Liver (tissue), 9 donors: ENCODE results near the gene TEC. TPM values are rescaled to one million over a fixed set of nuclear protein-coding genes. Genes with fewer than 3 reads are reported as not detected.

Experiments
- DNase-seq: peaks from one replicate; pipeline ENCODE4 v3.0.0-alpha.2; 2017; ENCODE audit warnings: low spot score
- H3K27ac ChIP-seq, 2 donors: one replicate each; pipeline ENCODE4 v1.7.0; 2013; ENCODE audit warnings: inconsistent platforms in 2 of 2, low read length in 2 of 2, control low read depth in 1 of 2, low read depth in 1 of 2, mild to moderate bottlenecking in 1 of 2
- H3K27me3 ChIP-seq, 4 donors: one replicate each; pipeline versions ENCODE4 v1.6.1 to v1.7.0; 2013; ENCODE audit warnings: low read length in 3 of 4, inconsistent platforms in 1 of 4, mild to moderate bottlenecking in 1 of 4, moderate library complexity in 1 of 4; ENCODE audit not compliant: control insufficient read depth in 4 of 4, insufficient read depth in 4 of 4
- H3K36me3 ChIP-seq, 4 donors: one replicate each; pipeline versions ENCODE4 v1.6.1 to v1.7.0; 2013; ENCODE audit warnings: low read length in 3 of 4, mild to moderate bottlenecking in 3 of 4, low read depth in 1 of 4, moderate library complexity in 1 of 4; ENCODE audit not compliant: control insufficient read depth in 4 of 4, insufficient read depth in 3 of 4
- H3K4me1 ChIP-seq, 4 donors: one replicate each; pipeline versions ENCODE4 v1.6.1 to v1.7.0; 2013; ENCODE audit warnings: low read length in 3 of 4, mild to moderate bottlenecking in 3 of 4, moderate library complexity in 1 of 4; ENCODE audit not compliant: control insufficient read depth in 4 of 4, insufficient read depth in 4 of 4
- H3K4me3 ChIP-seq, 3 donors: one replicate each; pipeline versions ENCODE4 v1.6.1 to v1.7.0; 2013; ENCODE audit warnings: low read length in 3 of 3, control low read depth in 1 of 3, low read depth in 1 of 3, mild to moderate bottlenecking in 1 of 3
- H3K9ac ChIP-seq, 2 donors: one replicate each; pipeline ENCODE4 v1.7.0; 2013; ENCODE audit warnings: low read length in 2 of 2, mild to moderate bottlenecking in 2 of 2, moderate library complexity in 2 of 2, control low read depth in 1 of 2, low read depth in 1 of 2
- H3K9me3 ChIP-seq, 4 donors: one replicate each; pipeline versions ENCODE4 v1.6.1 to v1.7.0; 2013; ENCODE audit warnings: low read length in 3 of 4; ENCODE audit not compliant: control insufficient read depth in 4 of 4
- FOXA1 ChIP-seq: IDR thresholded peaks from 2 replicates; pipeline ENCODE4 v1.6.1; 2016; ENCODE audit warnings: antibody characterized with exemption
- FOXA2 ChIP-seq: IDR thresholded peaks from 2 replicates; pipeline ENCODE4 v1.6.1; 2016; ENCODE audit warnings: antibody characterized with exemption
- GABPA ChIP-seq, 2 donors: IDR thresholded peaks in 1 of 2; conservative IDR thresholded peaks in 1 of 2; 2 replicates each; pipeline ENCODE4 v1.6.1; 2016; ENCODE audit warnings: antibody characterized with exemption in 2 of 2, mild to moderate bottlenecking in 1 of 2, moderate library complexity in 1 of 2
- HNF4A ChIP-seq, 2 donors: conservative IDR thresholded peaks; 2 replicates each; pipeline ENCODE4 v1.6.1; 2016; ENCODE audit warnings: antibody characterized with exemption in 2 of 2, mild to moderate bottlenecking in 2 of 2
- JUND ChIP-seq, 2 donors: IDR thresholded peaks; 2 replicates each; pipeline ENCODE4 v1.6.1; 2016; ENCODE audit warnings: antibody characterized with exemption in 2 of 2
- RAD21 ChIP-seq, 2 donors: IDR thresholded peaks; 2 replicates each; pipeline ENCODE4 v1.6.1; 2016; ENCODE audit warnings: antibody characterized with exemption in 2 of 2, mild to moderate bottlenecking in 2 of 2
- RXRA ChIP-seq, 2 donors: IDR thresholded peaks; 2 replicates each; pipeline ENCODE4 v1.6.1; 2017 to 2018; ENCODE audit warnings: antibody characterized with exemption in 2 of 2, mild to moderate bottlenecking in 1 of 2
- SP1 ChIP-seq: IDR thresholded peaks from 2 replicates; pipeline ENCODE4 v1.6.1; 2018; ENCODE audit warnings: antibody characterized with exemption, mild to moderate bottlenecking
- TAF1 ChIP-seq: conservative IDR thresholded peaks from 2 replicates; pipeline ENCODE4 v1.6.1; 2016; ENCODE audit warnings: antibody characterized with exemption, mild to moderate bottlenecking
- YY1 ChIP-seq: IDR thresholded peaks from 2 replicates; pipeline ENCODE4 v1.6.1; 2016; ENCODE audit warnings: antibody characterized with exemption, mild to moderate bottlenecking
- WGBS: extraction: QIAGEN DNeasy Blood & Tissue Kit; methylation state at CpG from one replicate; pipeline ENCODE4 v1.1.7; 2013; 5-methylcytosine and 5-hydroxymethylcytosine counted together
- polyA plus RNA-seq, 2 donors: library from polyadenylated mRNA; stranded (reverse) in 1 of 2; unstranded in 1 of 2; fragments of 200-250 nt in 1 of 2; fragments of >200 nt in 1 of 2; fragmentation: Nextera tagmentation in 1 of 2; extraction: Ambion mirVana in 1 of 2; gene quantifications; one replicate each; pipeline versions ENCODE4 v1.2.1 to v1.2.3, GENCODE V29; 2013 to 2015
- total RNA-seq, 2 donors: library from RNA; depleted of rRNA; stranded (reverse); fragments of >200 nt; gene quantifications; one replicate each; pipeline ENCODE4 v1.2.3, GENCODE V29; 2014
- TF ChIP-seq, protein P1 (sequence below): IDR thresholded peaks from 2 replicates; pipeline ENCODE4 v1.6.1; 2016; ENCODE audit warnings: antibody characterized with exemption
- TF ChIP-seq, protein P2 (sequence below): IDR thresholded peaks from 2 replicates; pipeline ENCODE4 v1.6.1; 2016; ENCODE audit warnings: antibody characterized with exemption, mild to moderate bottlenecking
- TF ChIP-seq, protein P3 (sequence below): IDR thresholded peaks from 2 replicates; pipeline ENCODE4 v1.6.1; 2016; ENCODE audit warnings: antibody characterized with exemption
- TF ChIP-seq, protein P4 (sequence below): fragments of 150-350 bp; IDR thresholded peaks from 2 replicates; pipeline ENCODE4 v1.5.1; 2017; ENCODE audit warnings: improper control_type of control experiment, low read depth, low read length; ENCODE audit not compliant: missing input control
- TF ChIP-seq, protein P5 (sequence below): IDR thresholded peaks from 2 replicates; pipeline ENCODE4 v1.6.1; 2016; ENCODE audit warnings: antibody characterized with exemption
- donor health status: healthy.
- donor health status: healthy.
- donor health status: healthy.
- donor health status: healthy.
- donor health status: healthy.

Gene TEC
- total and polyA plus RNA-seq, 4 donors = 1.1 to 4.7 (median 2.0) TPM

DNA sequence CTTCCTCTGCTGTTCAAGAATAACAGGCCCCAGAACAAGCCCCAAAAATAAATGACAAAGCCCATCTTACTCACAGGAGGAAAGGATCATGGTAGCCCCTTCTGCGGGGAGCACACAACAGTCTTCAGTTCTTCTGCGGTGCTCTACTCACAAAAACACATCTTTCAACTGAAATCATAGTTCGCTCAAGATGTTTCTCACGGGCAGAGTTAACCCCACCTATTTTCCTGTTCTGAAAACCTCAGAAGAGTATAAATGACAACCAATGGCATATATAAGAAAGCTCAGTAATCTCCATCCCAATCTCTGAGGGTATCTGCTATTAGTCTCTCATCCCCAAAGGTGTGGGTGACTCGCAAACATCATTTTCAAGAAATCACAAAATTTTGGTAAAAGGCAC, 135.6 kb downstream of the TEC start, which contains the start of gene TXK:
Gene TXK (minus strand): TSS at position 170 of the 400 bp plus-strand sequence. CDS start 80 bp downstream, at position 90.
- Histone ChIP-seq H3K27ac (no peak within 1 kb of the TSS), H3K27me3 (no peaks in the 10 kb centered on the region), H3K9me3 (no peaks in the 10 kb centered on the region), H3K9ac (peak within 1 kb of the TSS in 1 of 2 donors; percentile 57), H3K4me3 (no peak within 1 kb of the TSS), H3K36me3 (peaks cover 2 to 25% (median 21%) of the 10 kb centered on the region in 4 donors), H3K4me1 (no peaks in the 10 kb centered on the region)
- TF ChIP-seq GABPA (IDR thresholded peaks at IDR 0.05 in 1 of 2, conservative IDR thresholded peaks at IDR 0.05 in 1 of 2) = no peak
- no peak for TF ChIP-seq YY1
- TF ChIP-seq, protein P1, sequence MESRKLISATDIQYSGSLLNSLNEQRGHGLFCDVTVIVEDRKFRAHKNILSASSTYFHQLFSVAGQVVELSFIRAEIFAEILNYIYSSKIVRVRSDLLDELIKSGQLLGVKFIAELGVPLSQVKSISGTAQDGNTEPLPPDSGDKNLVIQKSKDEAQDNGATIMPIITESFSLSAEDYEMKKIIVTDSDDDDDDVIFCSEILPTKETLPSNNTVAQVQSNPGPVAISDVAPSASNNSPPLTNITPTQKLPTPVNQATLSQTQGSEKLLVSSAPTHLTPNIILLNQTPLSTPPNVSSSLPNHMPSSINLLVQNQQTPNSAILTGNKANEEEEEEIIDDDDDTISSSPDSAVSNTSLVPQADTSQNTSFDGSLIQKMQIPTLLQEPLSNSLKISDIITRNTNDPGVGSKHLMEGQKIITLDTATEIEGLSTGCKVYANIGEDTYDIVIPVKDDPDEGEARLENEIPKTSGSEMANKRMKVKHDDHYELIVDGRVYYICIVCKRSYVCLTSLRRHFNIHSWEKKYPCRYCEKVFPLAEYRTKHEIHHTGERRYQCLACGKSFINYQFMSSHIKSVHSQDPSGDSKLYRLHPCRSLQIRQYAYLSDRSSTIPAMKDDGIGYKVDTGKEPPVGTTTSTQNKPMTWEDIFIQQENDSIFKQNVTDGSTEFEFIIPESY = no peak
- TF ChIP-seq HNF4A (conservative IDR thresholded peaks at IDR 0.05) = no peak
- TF ChIP-seq RXRA (IDR thresholded peaks at IDR 0.05) = no peak
- TF ChIP-seq, protein P2, sequence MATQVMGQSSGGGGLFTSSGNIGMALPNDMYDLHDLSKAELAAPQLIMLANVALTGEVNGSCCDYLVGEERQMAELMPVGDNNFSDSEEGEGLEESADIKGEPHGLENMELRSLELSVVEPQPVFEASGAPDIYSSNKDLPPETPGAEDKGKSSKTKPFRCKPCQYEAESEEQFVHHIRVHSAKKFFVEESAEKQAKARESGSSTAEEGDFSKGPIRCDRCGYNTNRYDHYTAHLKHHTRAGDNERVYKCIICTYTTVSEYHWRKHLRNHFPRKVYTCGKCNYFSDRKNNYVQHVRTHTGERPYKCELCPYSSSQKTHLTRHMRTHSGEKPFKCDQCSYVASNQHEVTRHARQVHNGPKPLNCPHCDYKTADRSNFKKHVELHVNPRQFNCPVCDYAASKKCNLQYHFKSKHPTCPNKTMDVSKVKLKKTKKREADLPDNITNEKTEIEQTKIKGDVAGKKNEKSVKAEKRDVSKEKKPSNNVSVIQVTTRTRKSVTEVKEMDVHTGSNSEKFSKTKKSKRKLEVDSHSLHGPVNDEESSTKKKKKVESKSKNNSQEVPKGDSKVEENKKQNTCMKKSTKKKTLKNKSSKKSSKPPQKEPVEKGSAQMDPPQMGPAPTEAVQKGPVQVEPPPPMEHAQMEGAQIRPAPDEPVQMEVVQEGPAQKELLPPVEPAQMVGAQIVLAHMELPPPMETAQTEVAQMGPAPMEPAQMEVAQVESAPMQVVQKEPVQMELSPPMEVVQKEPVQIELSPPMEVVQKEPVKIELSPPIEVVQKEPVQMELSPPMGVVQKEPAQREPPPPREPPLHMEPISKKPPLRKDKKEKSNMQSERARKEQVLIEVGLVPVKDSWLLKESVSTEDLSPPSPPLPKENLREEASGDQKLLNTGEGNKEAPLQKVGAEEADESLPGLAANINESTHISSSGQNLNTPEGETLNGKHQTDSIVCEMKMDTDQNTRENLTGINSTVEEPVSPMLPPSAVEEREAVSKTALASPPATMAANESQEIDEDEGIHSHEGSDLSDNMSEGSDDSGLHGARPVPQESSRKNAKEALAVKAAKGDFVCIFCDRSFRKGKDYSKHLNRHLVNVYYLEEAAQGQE = no peak
- DNase-seq = no peak
- WGBS = 91% methylated on average over 5 of the region's 5 CpGs

DNA sequence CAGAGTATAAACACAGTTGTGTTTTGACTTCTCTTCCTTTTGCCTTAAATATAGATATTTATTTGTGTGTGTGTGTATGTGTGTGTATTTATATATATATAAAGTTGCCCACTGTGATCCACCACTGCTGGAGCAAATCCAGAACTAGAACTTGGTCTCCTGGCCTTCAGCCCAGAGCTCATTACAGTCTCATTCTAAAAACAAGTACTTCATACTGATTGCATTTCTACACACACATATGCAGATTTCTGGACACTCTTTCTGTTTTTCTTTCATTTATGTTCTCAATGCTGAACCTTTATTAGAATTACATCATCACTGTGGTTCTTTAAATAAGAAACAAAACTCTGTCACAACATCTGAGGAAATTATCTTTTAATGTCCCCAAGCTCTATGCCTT, 136.0 kb downstream of the TEC start:
- no peaks in the 10 kb centered on the region for H3K9me3 ChIP-seq
- H3K4me3 ChIP-seq = no peak overlapping the region
- H3K4me1 ChIP-seq = no peaks in the 10 kb centered on the region
- no peaks in the 10 kb centered on the region for H3K27me3 ChIP-seq
- TF ChIP-seq FOXA1 (no peak), YY1 (no peak), SP1 (no peak), JUND (IDR thresholded peaks at IDR 0.05) (no peak), GABPA (IDR thresholded peaks at IDR 0.05 in 1 of 2, conservative IDR thresholded peaks at IDR 0.05 in 1 of 2) (no peak)
- TF ChIP-seq, protein P3, sequence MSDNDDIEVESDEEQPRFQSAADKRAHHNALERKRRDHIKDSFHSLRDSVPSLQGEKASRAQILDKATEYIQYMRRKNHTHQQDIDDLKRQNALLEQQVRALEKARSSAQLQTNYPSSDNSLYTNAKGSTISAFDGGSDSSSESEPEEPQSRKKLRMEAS = no peak
- H3K36me3 ChIP-seq = peaks cover 2 to 25% (median 18%) of the 10 kb centered on the region in 4 donors
- no peak overlapping the region for H3K27ac ChIP-seq
- peak overlapping the region in 1 of 2 donors; percentile 57 for H3K9ac ChIP-seq
- no peak for DNase-seq

DNA sequence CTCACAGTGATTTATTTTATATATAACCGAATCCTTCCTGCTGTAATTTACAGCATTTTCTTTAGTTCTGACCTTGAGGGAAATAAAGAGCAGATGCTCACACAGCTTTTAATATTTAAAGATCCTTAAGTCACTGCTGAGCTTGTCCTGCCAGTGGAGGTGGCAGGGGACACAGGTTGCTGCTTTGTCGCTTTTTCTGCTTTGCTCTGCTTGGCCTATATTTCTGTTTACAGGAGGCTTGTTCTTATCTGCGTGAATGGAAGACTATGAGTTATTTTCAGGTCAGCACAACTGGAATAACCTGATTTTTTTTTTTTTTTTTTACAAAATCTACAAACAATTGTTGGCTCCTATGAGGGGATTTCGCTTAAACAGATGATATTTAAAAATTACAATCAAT, 137.9 kb downstream of the TEC start:
- peaks cover 0 to 16% (median 6%) of the 10 kb centered on the region in 4 donors for H3K36me3 ChIP-seq
- no peak overlapping the region for H3K9ac ChIP-seq
- 88% methylated on average over 4 of the region's 4 CpGs for WGBS
- H3K9me3 ChIP-seq = no peaks in the 10 kb centered on the region
- no peak overlapping the region for H3K27ac ChIP-seq
- H3K4me3 ChIP-seq = no peak overlapping the region
- peaks cover 0 to 8% (median 4%) of the 10 kb centered on the region in 4 donors for H3K4me1 ChIP-seq
- DNase-seq = no peak
- no peaks in the 10 kb centered on the region for H3K27me3 ChIP-seq
- TF ChIP-seq, protein P4, sequence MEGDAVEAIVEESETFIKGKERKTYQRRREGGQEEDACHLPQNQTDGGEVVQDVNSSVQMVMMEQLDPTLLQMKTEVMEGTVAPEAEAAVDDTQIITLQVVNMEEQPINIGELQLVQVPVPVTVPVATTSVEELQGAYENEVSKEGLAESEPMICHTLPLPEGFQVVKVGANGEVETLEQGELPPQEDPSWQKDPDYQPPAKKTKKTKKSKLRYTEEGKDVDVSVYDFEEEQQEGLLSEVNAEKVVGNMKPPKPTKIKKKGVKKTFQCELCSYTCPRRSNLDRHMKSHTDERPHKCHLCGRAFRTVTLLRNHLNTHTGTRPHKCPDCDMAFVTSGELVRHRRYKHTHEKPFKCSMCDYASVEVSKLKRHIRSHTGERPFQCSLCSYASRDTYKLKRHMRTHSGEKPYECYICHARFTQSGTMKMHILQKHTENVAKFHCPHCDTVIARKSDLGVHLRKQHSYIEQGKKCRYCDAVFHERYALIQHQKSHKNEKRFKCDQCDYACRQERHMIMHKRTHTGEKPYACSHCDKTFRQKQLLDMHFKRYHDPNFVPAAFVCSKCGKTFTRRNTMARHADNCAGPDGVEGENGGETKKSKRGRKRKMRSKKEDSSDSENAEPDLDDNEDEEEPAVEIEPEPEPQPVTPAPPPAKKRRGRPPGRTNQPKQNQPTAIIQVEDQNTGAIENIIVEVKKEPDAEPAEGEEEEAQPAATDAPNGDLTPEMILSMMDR = no peak
- no peak for TF ChIP-seq JUND (IDR thresholded peaks at IDR 0.05)
- TF ChIP-seq, protein P5, sequence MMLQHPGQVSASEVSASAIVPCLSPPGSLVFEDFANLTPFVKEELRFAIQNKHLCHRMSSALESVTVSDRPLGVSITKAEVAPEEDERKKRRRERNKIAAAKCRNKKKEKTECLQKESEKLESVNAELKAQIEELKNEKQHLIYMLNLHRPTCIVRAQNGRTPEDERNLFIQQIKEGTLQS = no peak
- no peak for TF ChIP-seq SP1
- TF ChIP-seq, protein P3 = no peak
- no peak for TF ChIP-seq FOXA2
- TF ChIP-seq, protein P1 = no peak
- TF ChIP-seq FOXA1 = no peak
- TF ChIP-seq GABPA (IDR thresholded peaks at IDR 0.05 in 1 of 2, conservative IDR thresholded peaks at IDR 0.05 in 1 of 2) = no peak
- no peak for TF ChIP-seq TAF1
- no peak for TF ChIP-seq RAD21 (IDR thresholded peaks at IDR 0.05)
- TF ChIP-seq HNF4A (conservative IDR thresholded peaks at IDR 0.05) = no peak
